Measurements from ENCODE around the gene TMEM161B.
"Not testable (repeated sequence)": the region's sequence is repeated elsewhere in the genome, so short reads cannot be mapped to it uniquely, and the experiment has no call there.

TMEM161B gene

GRCh38 chr5:88251048-88251711 is 17.5 kb downstream of the TMEM161B start:
- no peak for FAIRE-seq
- DNase-seq (ENCODE audit: extremely low spot score, insufficient read length, low read depth): no peak

- FAIRE-seq: no peak
- no peak for DNase-seq (ENCODE audit: extremely low spot score, insufficient read length, low read depth)
Observed at GRCh38 chr5:88250010-88250409, 18.6 kb downstream of the TMEM161B start.

- FAIRE-seq (no peak), DNase-seq (ENCODE audit: extremely low spot score, insufficient read length, low read depth) (no peak)
Observed at GRCh38 chr5:88248743-88249540, 19.7 kb downstream of the TMEM161B start.

- FAIRE-seq (no peak), DNase-seq (ENCODE audit: extremely low spot score, insufficient read length, low read depth) (no peak)
Observed at GRCh38 chr5:88248094-88248493, 20.6 kb downstream of the TMEM161B start.

- FAIRE-seq: peak; percentile 56
- DNase-seq (ENCODE audit: extremely low spot score, insufficient read length, low read depth): no peak
Observed at GRCh38 chr5:88245893-88246244, 22.8 kb downstream of the TMEM161B start.

- DNase-seq (ENCODE audit: extremely low spot score, insufficient read length, low read depth): no peak
- no peak for FAIRE-seq
Observed at GRCh38 chr5:88245241-88245892, 23.3 kb downstream of the TMEM161B start.

- FAIRE-seq (no peak), DNase-seq (ENCODE audit: extremely low spot score, insufficient read length, low read depth) (no peak)
Observed at GRCh38 chr5:88244686-88245085, 24.0 kb downstream of the TMEM161B start.

GRCh38 chr5:88243493-88243892 is 25.2 kb downstream of the TMEM161B start:
- DNase-seq (ENCODE audit: extremely low spot score, insufficient read length, low read depth): not testable (repeated sequence)
- peak; percentile 63 for FAIRE-seq

- FAIRE-seq: peak; percentile 50
- no peak for DNase-seq (ENCODE audit: extremely low spot score, insufficient read length, low read depth)
Observed at GRCh38 chr5:88238732-88239131, 29.9 kb downstream of the TMEM161B start.

- DNase-seq (ENCODE audit: extremely low spot score, insufficient read length, low read depth) (no peak), FAIRE-seq (no peak)
Observed at GRCh38 chr5:88236866-88237642, 31.6 kb downstream of the TMEM161B start.

- no peak for FAIRE-seq
- DNase-seq (ENCODE audit: extremely low spot score, insufficient read length, low read depth): no peak
Observed at GRCh38 chr5:88235828-88236227, 32.8 kb downstream of the TMEM161B start.

- no peak for DNase-seq (ENCODE audit: extremely low spot score, insufficient read length, low read depth)
- no peak for FAIRE-seq
Observed at GRCh38 chr5:88235346-88235745, 33.3 kb downstream of the TMEM161B start.

GRCh38 chr5:88230546-88231066 is 38.0 kb downstream of the TMEM161B start:
- DNase-seq (ENCODE audit: extremely low spot score, insufficient read length, low read depth) (no peak), FAIRE-seq (no peak)

GRCh38 chr5:88226881-88227450 is 41.7 kb downstream of the TMEM161B start:
- FAIRE-seq (peak; percentile 55), DNase-seq (ENCODE audit: extremely low spot score, insufficient read length, low read depth) (no peak)

- DNase-seq (ENCODE audit: extremely low spot score, insufficient read length, low read depth) (no peak), FAIRE-seq (no peak)
Observed at GRCh38 chr5:88214655-88215054, 54.0 kb downstream of the TMEM161B start.

- no peak for FAIRE-seq
Observed at GRCh38 chr5:88207575-88207974, 61.1 kb downstream of the TMEM161B start.

GRCh38 chr5:88203981-88204750 is 64.5 kb downstream of the TMEM161B start:
- no peak for FAIRE-seq
- no peak for DNase-seq (ENCODE audit: extremely low spot score, insufficient read length, low read depth)

More at GRCh38 chr5:88207575-88207974, 61.1 kb downstream of the TMEM161B start:
- DNase-seq (ENCODE audit: extremely low spot score, insufficient read length, low read depth): no peak

GRCh38 chr5:88195636-88196035 is 73.0 kb downstream of the TMEM161B start:
- FAIRE-seq: no peak
- DNase-seq (ENCODE audit: extremely low spot score, insufficient read length, low read depth): no peak

GRCh38 chr5:88193896-88194295 is 74.7 kb downstream of the TMEM161B start:
- no peak for FAIRE-seq
- DNase-seq (ENCODE audit: extremely low spot score, insufficient read length, low read depth): no peak
